ENCODE measurements around the gene MCOLN1. TPM values are rescaled to one million over a fixed set of nuclear protein-coding genes. Genes with fewer than 3 reads are reported as not detected.

Gene MCOLN1
- total and polyA plus RNA-seq, 2 of the 8 experiments (the other 6 are each of a cell fraction or from before 2014, with no cell fraction given), result 19.1 to 40.0 TPM

DNA sequence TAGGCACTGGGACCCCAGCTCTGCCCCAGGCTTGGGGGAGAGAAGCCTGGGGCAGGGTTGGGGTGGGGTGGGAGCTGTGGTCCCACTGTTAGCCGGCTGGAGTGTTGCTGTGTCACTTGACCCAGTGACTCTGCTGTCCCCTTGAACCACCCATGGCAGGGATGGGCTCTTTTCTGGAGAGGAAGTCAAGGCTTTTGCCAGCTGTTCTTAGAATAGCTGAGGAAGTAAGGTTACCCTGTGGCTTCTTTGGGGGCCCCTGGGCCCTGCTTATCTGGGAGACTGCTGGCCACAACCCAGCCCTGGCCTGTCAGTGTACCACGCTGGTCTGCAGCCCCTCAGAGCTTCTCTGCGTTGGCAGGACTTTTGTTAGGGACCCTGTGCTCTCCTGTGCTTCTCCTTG is 22.2 kb downstream of the MCOLN1 start:
- H3K4ac ChIP-seq (replicated peaks; ENCODE audit: insufficient read length, low read depth, low read length), result no peak overlapping the region

More for the DNA sequence above, 22.2 kb downstream of the MCOLN1 start:
- no peak for FAIRE-seq
- POLR2A ChIA-PET (ENCODE audit: partially characterized antibody), result interaction anchor here (0.6 to 1.6 kb wide), 2 partner anchors 10 to 248 kb away, joined by 3 to 5 read pairs; partner anchors contain the start of gene PNPLA6
- WGBS, 2 experiments (ENCODE audit: extremely low coverage in 1 of 2, insufficient coverage in 1 of 2, insufficient read length in 1 of 2, insufficient replicate concordance in 2 of 2, low coverage in 1 of 2, low lambda C conversion rate in 2 of 2, missing lambda C conversion rate in 1 of 2), result 71% methylated on average over 2 of the region's 3 CpGs; no CpG with 5 or more reads in 1 of the 2 experiments
- Histone ChIP-seq H3K27me3 (replicated peaks in 1 of 4; ENCODE audit: control insufficient read depth in 3 of 4, extremely low read depth in 1 of 4, insufficient read depth in 3 of 4, low read length in 3 of 4) (no peaks in the 10 kb centered on the region), H3K23ac (ENCODE audit: insufficient read length) (no peak overlapping the region), H3K4me2 (ENCODE audit: insufficient read depth in 1 of 2, low read depth in 2 of 2, low read length in 2 of 2) (no peak overlapping the region), H4K8ac (ENCODE audit: extremely low read depth, insufficient read depth, low read length) (no peak overlapping the region), H3K56ac (replicated peaks; ENCODE audit: insufficient read length, low read depth, low read length) (no peak overlapping the region), H2BK120ac (replicated peaks; ENCODE audit: low read depth, low read length) (no peak overlapping the region), H4K5ac (ENCODE audit: insufficient read length, low read depth, low read length) (no peak overlapping the region), H2BK15ac (ENCODE audit: low read length) (no peak overlapping the region), H3K14ac (ENCODE audit: insufficient read length) (no peak overlapping the region), H3K36me3 (ENCODE audit: control insufficient read depth in 2 of 4, insufficient read depth in 4 of 4, low read length in 3 of 4) (peaks cover 3 to 30% (median 12%) of the 10 kb centered on the region in 4 experiments; a peak in 7 of 8 replicates), H3K9me3 (ENCODE audit: insufficient read depth in 2 of 2, low read depth in 1 of 2, low read length in 1 of 2) (no peaks in the 10 kb centered on the region), H3K4me1 (replicated peaks in 1 of 4; ENCODE audit: control insufficient read depth in 3 of 4, insufficient read depth in 4 of 4, low read length in 3 of 4) (0 out of 7 replicates have a peak, but pooled peaks cover 0 to 2% (median 0%) of the 10 kb centered on the region in 4 experiments), H3K27ac (ENCODE audit: low read depth, low read length) (no peak overlapping the region), H3K79me1 (ENCODE audit: low read depth, low read length) (no peaks in the 10 kb centered on the region), H3K79me2 (ENCODE audit: control insufficient read depth in 1 of 2, insufficient read depth in 2 of 2, low read length in 2 of 2) (no peaks in the 10 kb centered on the region), H3K4me3 (ENCODE audit: extremely low read depth in 1 of 4, insufficient read depth in 2 of 4, low read depth in 3 of 4, low read length in 4 of 4) (no peak overlapping the region), H2AK5ac (ENCODE audit: low read depth, low read length) (no peak overlapping the region), H2BK5ac (ENCODE audit: low read depth, low read length) (no peak overlapping the region), H2BK20ac (ENCODE audit: low read length) (no peak overlapping the region), H4K20me1 (replicated peaks in 1 of 2; ENCODE audit: control insufficient read depth in 1 of 2, insufficient read depth in 2 of 2, low read length in 2 of 2) (peaks cover 0 to 3% of the 10 kb centered on the region in 2 experiments), H3K18ac (ENCODE audit: extremely low read depth, low read length) (no peak overlapping the region), H2AFZ (ENCODE audit: low read length) (no peak overlapping the region), H2BK12ac (ENCODE audit: low read depth, low read length) (no peak overlapping the region), H3K9ac (replicated peaks in 1 of 4; ENCODE audit: extremely low read depth in 1 of 4, low read depth in 3 of 4, low read length in 3 of 4) (no peak overlapping the region), H3K23me2 (ENCODE audit: low read depth, low read length) (no peaks in the 10 kb centered on the region), H4K91ac (replicated peaks; ENCODE audit: insufficient read length, low read length) (no peak overlapping the region)
- CTCF ChIA-PET (ENCODE audit: partially characterized antibody), result interaction anchor here (0.6 to 1.6 kb wide), 3 partner anchors 11 to 107 kb away, joined by 3 read pairs; no protein-coding TSS in a partner anchor
- TF ChIP-seq SRF (IDR thresholded peaks at IDR 0.05; ENCODE audit: low read depth, low read length) (no peak), MAFK (IDR thresholded peaks at IDR 0.05; ENCODE audit: low read depth, low read length) (no peak), JUND (IDR thresholded peaks at IDR 0.05; ENCODE audit: low read length) (no peak), TCF12 (IDR thresholded peaks at IDR 0.05; ENCODE audit: low read depth, low read length) (no peak), HDAC6 (IDR thresholded peaks at IDR 0.05; ENCODE audit: low read depth, low read length) (no peak), CBX8 (IDR thresholded peaks at IDR 0.05; ENCODE audit: borderline replicate concordance, low read depth, low read length) (no peak), ZNF274 (IDR thresholded peaks at IDR 0.05; ENCODE audit: borderline replicate concordance, extremely low read depth, low read length) (no peak), CREB1 (IDR thresholded peaks at IDR 0.05) (no peak), RNF2 (IDR thresholded peaks at IDR 0.05; ENCODE audit: borderline replicate concordance, low read depth, low read length, missing control alignments, poor library complexity, severe bottlenecking) (no peak), NRF1 (IDR thresholded peaks at IDR 0.05; ENCODE audit: low read depth, low read length) (no peak), SP2 (IDR thresholded peaks at IDR 0.05; ENCODE audit: low read length) (no peak), ASH2L (IDR thresholded peaks at IDR 0.05; ENCODE audit: low read length) (no peak)
- TF ChIP-seq, protein P1, sequence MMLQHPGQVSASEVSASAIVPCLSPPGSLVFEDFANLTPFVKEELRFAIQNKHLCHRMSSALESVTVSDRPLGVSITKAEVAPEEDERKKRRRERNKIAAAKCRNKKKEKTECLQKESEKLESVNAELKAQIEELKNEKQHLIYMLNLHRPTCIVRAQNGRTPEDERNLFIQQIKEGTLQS (IDR thresholded peaks at IDR 0.05; ENCODE audit: insufficient read depth, low read depth, low read length), result no peak
- no peak for DNase-seq (ENCODE audit: low read depth in 1 of 2, low spot score in 2 of 2)
